CD4-positive, alpha-beta T cell (primary cell): ENCODE data around the gene PKN2. TPM values are rescaled to one million over a fixed set of nuclear protein-coding genes. Genes with fewer than 3 reads are reported as not detected.

ENCODE experiments used
- ATAC-seq: fragments of 200-7000 bp; cut with Tn5 transposase; one replicate; pipeline ENCODE4 v1.10.0; 2022; ENCODE audit warnings: mild to moderate bottlenecking; ENCODE audit not compliant: poor library complexity
- CTCF ChIA-PET: fragments of 350-600 bp; sonication (Branson Sonifier 250); formaldehyde crosslinking; loops from one replicate; lab custom pipeline; 2021; ENCODE audit warnings: antibody characterized with exemption, inconsistent platforms; lab: Charles Lee
- POLR2A ChIA-PET: fragments of 350-600 bp; sonication (Branson Sonifier 250); formaldehyde crosslinking; loops from one replicate; lab custom pipeline; 2021; ENCODE audit warnings: antibody characterized with exemption, inconsistent platforms; lab: Charles Lee
- DNase-seq, 14 experiments: peaks; one replicate each; pipeline ENCODE4 v3.0.0-alpha.2; 2013 to 2020; ENCODE audit warnings: mixed read lengths in 2 of 14
- H3K27ac ChIP-seq, 2 donors: one replicate each; pipeline versions ENCODE4 v1.5.1 to v1.7.0; 2013; ENCODE audit warnings: low read length in 2 of 2, low read depth in 1 of 2, mild to moderate bottlenecking in 1 of 2
- H3K27me3 ChIP-seq, 2 experiments: 1 replicate in 1 of 2; 2 replicates in 1 of 2; pipeline versions ENCODE4 v1.6.1 to v1.7.0; 2013; ENCODE audit warnings: low read length in 2 of 2, control low read depth in 1 of 2, mild to moderate bottlenecking in 1 of 2, moderate library complexity in 1 of 2; ENCODE audit not compliant: insufficient read depth in 2 of 2, control insufficient read depth in 1 of 2
- H3K36me3 ChIP-seq: one replicate; pipeline ENCODE4 v1.6.1; 2013; ENCODE audit warnings: low read length, control low read depth; ENCODE audit not compliant: insufficient read depth
- H3K4me1 ChIP-seq: one replicate; pipeline ENCODE4 v1.6.1; 2013; ENCODE audit warnings: low read length, control low read depth; ENCODE audit not compliant: insufficient read depth
- H3K4me3 ChIP-seq: one replicate; pipeline ENCODE4 v1.5.1; 2013; ENCODE audit warnings: mild to moderate bottlenecking, low read length, moderate library complexity
- H3K9me3 ChIP-seq, 2 experiments: 1 replicate in 1 of 2; 2 replicates in 1 of 2; pipeline versions ENCODE4 v1.6.1 to v1.7.0; 2013; ENCODE audit warnings: low read length in 2 of 2, mild to moderate bottlenecking in 2 of 2, control low read depth in 1 of 2, moderate library complexity in 1 of 2; ENCODE audit not compliant: control insufficient read depth in 1 of 2, insufficient read depth in 1 of 2
- H3K27ac Mint-ChIP-seq: one replicate; pipeline ENCODE4 v1.8.0; 2020; ENCODE audit warnings: mixed read lengths
- H3K27me3 Mint-ChIP-seq: one replicate; pipeline ENCODE4 v1.8.0; 2021; ENCODE audit warnings: mixed read lengths
- H3K36me3 Mint-ChIP-seq: one replicate; pipeline ENCODE4 v1.8.0; 2021; ENCODE audit warnings: low read depth, mixed read lengths
- H3K4me1 Mint-ChIP-seq: one replicate; pipeline ENCODE4 v1.8.0; 2021; ENCODE audit warnings: low read depth, mixed read lengths
- H3K4me3 Mint-ChIP-seq: one replicate; pipeline ENCODE4 v1.8.0; 2020; ENCODE audit warnings: mild to moderate bottlenecking, mixed read lengths
- H3K9me3 Mint-ChIP-seq: one replicate; pipeline ENCODE4 v1.8.0; 2020; ENCODE audit warnings: mixed read lengths
- intact Hi-C, 2 experiments: fragments of 100-400 bp; cut with DNase I in 1 of 2; cut with micrococcal nuclease in 1 of 2; formaldehyde crosslinking; loops; one replicate each; pipeline versions ENCODE4 v1.15.1 to v1.9.0; 2023 to 2025; cut with DNase I, micrococcal nuclease
- total RNA-seq, 174 experiments: library from RNA in 2 of 174; stranded (reverse) in 2 of 174; gene quantifications; one replicate each; pipeline ENCODE4 v1.2.3 and lab custom pipeline; 2021 to 2026
- TF ChIP-seq, protein P1 (sequence below): fragments of 200-600 bp; IDR thresholded peaks from one replicate; pipeline ENCODE4 v1.8.0; 2022; ENCODE audit warnings: antibody characterized with exemption, mild to moderate bottlenecking

Gene PKN2
- total RNA-seq, 2 experiments from 2014 or later: 38.8 to 41.4 TPM

DNA sequence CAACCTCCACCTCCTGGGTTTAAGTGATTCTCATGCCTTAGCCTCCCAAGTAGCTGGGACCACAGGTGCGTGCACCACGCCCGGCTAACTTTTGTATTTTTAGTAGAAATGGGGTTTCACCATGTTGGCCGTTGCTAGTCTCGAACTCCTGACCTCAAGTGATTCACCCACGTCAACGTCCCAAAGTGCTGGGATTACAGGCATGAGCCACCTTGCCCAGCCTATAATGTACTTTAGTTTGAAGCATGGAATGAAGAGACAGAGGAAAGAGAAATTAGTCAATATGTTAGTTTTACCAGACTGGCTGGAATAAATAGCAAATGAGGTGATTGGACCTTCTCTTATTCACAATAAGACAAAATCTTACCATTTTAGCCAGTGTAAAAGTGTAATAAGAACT lies 118.3 kb downstream of the PKN2 start:
- H3K4me3 Mint-ChIP-seq: no peak overlapping the region
- peaks cover 13% of the 10 kb centered on the region for H3K4me1 Mint-ChIP-seq
- H3K36me3 Mint-ChIP-seq: peaks cover 82% of the 10 kb centered on the region
- ATAC-seq (no peak), DNase-seq (no peak)
- H3K36me3 ChIP-seq: peaks cover 39% of the 10 kb centered on the region
- no peaks in the 10 kb centered on the region for H3K27me3 ChIP-seq
- CTCF ChIA-PET: no interaction called here
- H3K27ac ChIP-seq: no peak overlapping the region
- no peak overlapping the region for H3K27ac Mint-ChIP-seq
- POLR2A ChIA-PET: interaction anchor here (1.0 kb wide), 1 partner anchor 20 kb away, joined by 3 read pairs; no protein-coding TSS in a partner anchor
- TF ChIP-seq, protein P1, sequence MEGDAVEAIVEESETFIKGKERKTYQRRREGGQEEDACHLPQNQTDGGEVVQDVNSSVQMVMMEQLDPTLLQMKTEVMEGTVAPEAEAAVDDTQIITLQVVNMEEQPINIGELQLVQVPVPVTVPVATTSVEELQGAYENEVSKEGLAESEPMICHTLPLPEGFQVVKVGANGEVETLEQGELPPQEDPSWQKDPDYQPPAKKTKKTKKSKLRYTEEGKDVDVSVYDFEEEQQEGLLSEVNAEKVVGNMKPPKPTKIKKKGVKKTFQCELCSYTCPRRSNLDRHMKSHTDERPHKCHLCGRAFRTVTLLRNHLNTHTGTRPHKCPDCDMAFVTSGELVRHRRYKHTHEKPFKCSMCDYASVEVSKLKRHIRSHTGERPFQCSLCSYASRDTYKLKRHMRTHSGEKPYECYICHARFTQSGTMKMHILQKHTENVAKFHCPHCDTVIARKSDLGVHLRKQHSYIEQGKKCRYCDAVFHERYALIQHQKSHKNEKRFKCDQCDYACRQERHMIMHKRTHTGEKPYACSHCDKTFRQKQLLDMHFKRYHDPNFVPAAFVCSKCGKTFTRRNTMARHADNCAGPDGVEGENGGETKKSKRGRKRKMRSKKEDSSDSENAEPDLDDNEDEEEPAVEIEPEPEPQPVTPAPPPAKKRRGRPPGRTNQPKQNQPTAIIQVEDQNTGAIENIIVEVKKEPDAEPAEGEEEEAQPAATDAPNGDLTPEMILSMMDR: no peak
- intact Hi-C loops: loop anchor here in 1 of 2 experiments (5.0 kb wide), 1 partner anchor 75 kb away; no protein-coding TSS in a partner anchor
- H3K4me1 ChIP-seq: no peaks in the 10 kb centered on the region
- no peaks in the 10 kb centered on the region for H3K27me3 Mint-ChIP-seq
- H3K9me3 ChIP-seq: no peaks in the 10 kb centered on the region
- no peak overlapping the region for H3K4me3 ChIP-seq
- no peaks in the 10 kb centered on the region for H3K9me3 Mint-ChIP-seq

DNA sequence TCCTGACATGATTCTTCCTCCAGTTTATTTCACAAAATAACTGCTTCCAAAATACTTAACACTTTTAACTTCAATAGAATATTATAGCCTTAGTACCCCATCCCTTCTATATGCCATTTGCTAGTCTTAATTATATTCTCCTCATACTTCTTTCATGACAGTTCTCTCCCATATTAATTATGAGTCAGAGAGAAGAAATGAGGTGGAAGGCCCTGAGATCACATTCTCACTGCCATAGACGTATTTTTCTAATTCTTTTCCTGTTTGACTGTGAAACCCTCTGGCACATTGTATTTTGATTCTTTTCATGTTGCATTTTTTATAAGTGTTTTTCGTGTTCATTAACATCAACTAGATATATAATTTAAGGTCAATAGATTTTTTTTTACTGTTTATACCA lies 118.9 kb downstream of the PKN2 start:
- Histone ChIP-seq H3K36me3 (peaks cover 44% of the 10 kb centered on the region), H3K4me1 (no peaks in the 10 kb centered on the region), H3K27ac (no peak overlapping the region), H3K4me3 (no peak overlapping the region), H3K9me3 (no peaks in the 10 kb centered on the region), H3K27me3 (no peaks in the 10 kb centered on the region)
- ChIA-PET POLR2A (no interaction called here), CTCF (no interaction called here)
- H3K9me3 Mint-ChIP-seq: no peaks in the 10 kb centered on the region
- intact Hi-C loops: loop anchor here in 1 of 2 experiments (5.0 kb wide), 1 partner anchor 74 kb away; no protein-coding TSS in a partner anchor
- H3K4me1 Mint-ChIP-seq: peaks cover 13% of the 10 kb centered on the region
- TF ChIP-seq, protein P1: no peak
- peaks cover 80% of the 10 kb centered on the region for H3K36me3 Mint-ChIP-seq
- H3K27ac Mint-ChIP-seq: no peak overlapping the region
- H3K27me3 Mint-ChIP-seq: no peaks in the 10 kb centered on the region
- ATAC-seq (no peak), DNase-seq (no peak)
- H3K4me3 Mint-ChIP-seq: no peak overlapping the region

DNA sequence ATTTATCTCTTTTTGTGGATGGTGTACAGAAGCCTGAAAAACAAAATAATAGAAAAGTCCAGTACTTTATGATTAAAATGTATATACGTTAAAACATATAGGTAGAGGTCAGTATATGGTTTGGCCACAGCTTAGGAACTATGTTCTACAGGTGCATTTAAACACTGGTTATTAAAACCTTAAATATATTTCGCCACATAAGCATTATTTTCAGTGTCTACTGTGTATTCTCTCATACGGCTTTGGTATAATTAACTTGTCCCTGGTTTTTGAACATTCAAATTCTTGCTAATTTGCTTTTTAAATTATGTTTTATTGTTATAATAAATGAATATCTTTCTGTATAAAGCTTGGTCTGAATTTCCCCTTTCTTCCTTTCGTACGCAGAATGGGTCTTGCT lies 119.4 kb downstream of the PKN2 start:
- no peak for ATAC-seq
- Mint-ChIP-seq H3K4me3 (no peak overlapping the region), H3K36me3 (peaks cover 77% of the 10 kb centered on the region), H3K9me3 (no peaks in the 10 kb centered on the region), H3K27ac (no peak overlapping the region), H3K27me3 (no peaks in the 10 kb centered on the region), H3K4me1 (peaks cover 13% of the 10 kb centered on the region)
- H3K4me1 ChIP-seq: no peaks in the 10 kb centered on the region
- intact Hi-C loops: loop anchor here in 1 of 2 experiments (5.0 kb wide), 1 partner anchor 74 kb away; no protein-coding TSS in a partner anchor
- H3K27ac ChIP-seq: no peak overlapping the region
- peaks cover 44% of the 10 kb centered on the region for H3K36me3 ChIP-seq
- CTCF ChIA-PET: no interaction called here
- no peak overlapping the region for H3K4me3 ChIP-seq
- H3K27me3 ChIP-seq: no peaks in the 10 kb centered on the region
- TF ChIP-seq, protein P1: no peak
- H3K9me3 ChIP-seq: no peaks in the 10 kb centered on the region
- POLR2A ChIA-PET: no interaction called here
- no peak for DNase-seq
